ENCODE results near the gene SOD1. TPM values are rescaled to one million over a fixed set of nuclear protein-coding genes. Genes with fewer than 3 reads are reported as not detected.

SOD1 gene
- total RNA-seq, 1 donor from 2014 or later, result 154 TPM

GRCh38 chr21:31618696-31619430 is 40.6 kb upstream of the SOD1 start:
- no peak overlapping the region for H3K4me3 ChIP-seq
- intact Hi-C loops (cut with DNase I), result no loop called here
- no peaks in the 10 kb centered on the region for H3K4me1 ChIP-seq
- no peak for TF ChIP-seq CTCF (IDR thresholded peaks at IDR 0.05)
- ATAC-seq (no peak), DNase-seq (no peak)
- no peak overlapping the region for H3K27ac ChIP-seq
- no peaks in the 10 kb centered on the region for H3K36me3 ChIP-seq
- H3K9me3 ChIP-seq, result no peaks in the 10 kb centered on the region
- H3K27me3 ChIP-seq, result no peaks in the 10 kb centered on the region

- no peaks in the 10 kb centered on the region for H3K36me3 ChIP-seq
- ATAC-seq, result no peak
- intact Hi-C loops (cut with DNase I), result no loop called here
- H3K27me3 ChIP-seq, result no peaks in the 10 kb centered on the region
- no peaks in the 10 kb centered on the region for H3K9me3 ChIP-seq
- DNase-seq, result no peak
- H3K4me3 ChIP-seq, result no peak overlapping the region
- no peak for TF ChIP-seq CTCF (IDR thresholded peaks at IDR 0.05)
- H3K4me1 ChIP-seq, result no peaks in the 10 kb centered on the region
- no peak overlapping the region for H3K27ac ChIP-seq
Observed at GRCh38 chr21:31622397-31622796, 37.1 kb upstream of the SOD1 start.

- Histone ChIP-seq H3K4me3 (no peak overlapping the region), H3K36me3 (no peaks in the 10 kb centered on the region), H3K27ac (no peak overlapping the region), H3K27me3 (no peaks in the 10 kb centered on the region), H3K4me1 (no peaks in the 10 kb centered on the region), H3K9me3 (no peaks in the 10 kb centered on the region)
- intact Hi-C loops (cut with DNase I), result no loop called here
- ATAC-seq, result no peak
- no peak for DNase-seq
- no peak for TF ChIP-seq CTCF (IDR thresholded peaks at IDR 0.05)
Observed at GRCh38 chr21:31623664-31624063, 35.8 kb upstream of the SOD1 start.

GRCh38 chr21:31624181-31624580 is 35.3 kb upstream of the SOD1 start:
- Histone ChIP-seq H3K4me3 (no peak overlapping the region), H3K27me3 (no peaks in the 10 kb centered on the region), H3K9me3 (no peaks in the 10 kb centered on the region), H3K4me1 (no peaks in the 10 kb centered on the region), H3K27ac (no peak overlapping the region), H3K36me3 (no peaks in the 10 kb centered on the region)
- no peak for TF ChIP-seq CTCF (IDR thresholded peaks at IDR 0.05)
- intact Hi-C loops (cut with DNase I), result no loop called here
- DNase-seq, result no peak
- ATAC-seq, result no peak

- no peak for DNase-seq
- intact Hi-C loops (cut with DNase I), result no loop called here
Observed at GRCh38 chr21:31624961-31625491, 34.5 kb upstream of the SOD1 start.

More at GRCh38 chr21:31624961-31625491, 34.5 kb upstream of the SOD1 start:
- no peak for ATAC-seq
- no peak overlapping the region for H3K4me3 ChIP-seq
- no peak for TF ChIP-seq CTCF (IDR thresholded peaks at IDR 0.05)
- no peaks in the 10 kb centered on the region for H3K36me3 ChIP-seq
- H3K27ac ChIP-seq, result no peak overlapping the region
- H3K9me3 ChIP-seq, result no peaks in the 10 kb centered on the region
- no peaks in the 10 kb centered on the region for H3K27me3 ChIP-seq
- H3K4me1 ChIP-seq, result no peaks in the 10 kb centered on the region
